Nephron (organoid): Measurements from ENCODE around the gene ABCC12.

Experiments used
- H3K27ac Mint-ChIP-seq, 3 experiments: 2 replicates each; pipeline ENCODE4 v1.8.0; 2020; ENCODE audit warnings: mixed read lengths in 3 of 3, mild to moderate bottlenecking in 2 of 3, moderate library complexity in 1 of 3
- H3K27me3 Mint-ChIP-seq: 2 replicates; pipeline ENCODE4 v1.8.0; 2021; ENCODE audit warnings: low read depth, mild to moderate bottlenecking, moderate library complexity, mixed read lengths
- H3K36me3 Mint-ChIP-seq: 2 replicates; pipeline ENCODE4 v1.8.0; 2020; ENCODE audit warnings: low read depth, mixed read lengths
- H3K4me1 Mint-ChIP-seq: 2 replicates; pipeline ENCODE4 v1.8.0; 2020; ENCODE audit warnings: mixed read lengths
- H3K4me3 Mint-ChIP-seq, 3 experiments: 2 replicates each; pipeline ENCODE4 v1.8.0; 2020; ENCODE audit warnings: mild to moderate bottlenecking in 3 of 3, mixed read lengths in 3 of 3, moderate library complexity in 2 of 3
- H3K9me3 Mint-ChIP-seq: 2 replicates; pipeline ENCODE4 v1.8.0; 2020; ENCODE audit warnings: mixed read lengths
- CTCF ChIP-seq, 3 experiments: fragments of 200-600 bp; sonication (generic); IDR thresholded peaks; one replicate each; pipeline ENCODE4 v1.5.0; 2021; ENCODE audit warnings: antibody characterized with exemption in 3 of 3; ENCODE audit not compliant: unreplicated experiment in 3 of 3

The ABCC12 gene

DNA sequence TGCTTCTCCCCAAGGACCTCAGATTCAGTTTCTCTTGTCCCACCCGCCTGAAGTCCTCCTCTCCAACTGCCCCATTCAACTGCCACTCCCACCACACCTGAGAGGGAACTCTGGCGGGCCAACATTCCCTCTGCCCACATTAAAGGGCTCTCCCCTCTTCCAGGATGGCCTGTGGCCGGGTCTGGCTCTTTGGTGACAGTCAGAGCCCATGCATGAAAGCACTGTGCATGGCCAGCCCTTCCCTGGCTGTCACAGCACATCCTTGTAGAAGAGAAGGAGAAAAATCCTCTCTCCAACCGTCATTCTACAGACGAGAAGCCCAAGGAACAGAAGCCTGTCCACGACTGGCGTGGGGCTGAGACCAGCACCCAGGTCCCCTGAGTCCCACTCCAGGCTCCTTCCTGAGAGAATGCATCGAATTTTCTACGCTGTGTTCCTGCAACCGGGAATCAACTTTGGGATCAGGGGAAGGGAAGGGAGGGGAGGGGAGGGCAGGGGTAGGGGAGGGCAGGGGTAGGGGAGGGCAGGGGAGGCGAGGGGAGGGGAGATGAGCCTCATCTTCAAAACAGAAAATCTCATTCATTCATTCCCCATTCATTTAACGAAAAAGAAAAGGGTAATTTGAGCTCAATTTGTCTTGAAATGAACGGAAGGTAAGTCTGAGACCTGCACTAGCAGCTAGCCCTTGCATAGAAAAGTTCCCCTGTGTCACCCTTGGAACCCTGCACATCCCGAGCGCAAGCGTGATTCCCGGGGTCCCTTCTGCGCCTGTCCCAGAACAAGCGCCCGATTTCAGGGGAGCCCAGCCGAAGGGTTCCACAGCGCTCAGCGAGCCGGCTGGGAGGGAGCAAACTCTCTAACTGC, at the start of gene ABCC12:
Gene ABCC12 (minus strand): TSS at position 68 of the 864 bp plus-strand sequence. CDS start 9,569 bp downstream, outside the sequence.
- Mint-ChIP-seq H3K4me1 (no peaks in the 10 kb centered on the region), H3K4me3 (no peak within 1 kb of the TSS), H3K36me3 (no peaks in the 10 kb centered on the region), H3K27me3 (peaks cover 42% of the 10 kb centered on the region), H3K27ac (no peak within 1 kb of the TSS), H3K9me3 (no peaks in the 10 kb centered on the region)
- no peak for TF ChIP-seq CTCF (IDR thresholded peaks at IDR 0.05; ENCODE audit: unreplicated experiment in 3 of 3)

DNA sequence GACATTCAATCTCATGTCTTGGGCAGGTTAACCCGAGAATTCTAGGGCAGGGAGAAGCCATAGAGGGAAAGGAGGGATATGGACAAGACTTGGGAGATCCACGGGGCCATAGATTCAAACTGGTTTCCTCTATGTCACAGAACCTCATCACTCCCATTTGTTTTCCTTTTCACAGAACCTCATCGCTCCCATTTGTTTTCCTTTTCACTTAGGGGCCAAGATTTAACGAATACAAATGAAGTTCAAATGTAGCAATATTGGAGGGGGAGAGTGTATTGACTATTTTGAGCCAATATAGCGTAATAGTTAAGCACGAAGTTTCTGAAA, 49.0 kb upstream of the ABCC12 start:
- Mint-ChIP-seq H3K36me3 (no peaks in the 10 kb centered on the region), H3K4me1 (no peaks in the 10 kb centered on the region), H3K9me3 (no peaks in the 10 kb centered on the region), H3K4me3 (no peak overlapping the region), H3K27me3 (peaks cover 12% of the 10 kb centered on the region), H3K27ac (no peak overlapping the region)
- TF ChIP-seq CTCF (IDR thresholded peaks at IDR 0.05; ENCODE audit: unreplicated experiment in 3 of 3), result no peak

- Mint-ChIP-seq H3K27me3 (peaks cover 11% of the 10 kb centered on the region), H3K27ac (no peak overlapping the region), H3K36me3 (no peaks in the 10 kb centered on the region), H3K9me3 (no peaks in the 10 kb centered on the region), H3K4me1 (no peaks in the 10 kb centered on the region), H3K4me3 (no peak overlapping the region)
- TF ChIP-seq CTCF (IDR thresholded peaks at IDR 0.05; ENCODE audit: unreplicated experiment in 3 of 3), result no peak
Measured at GRCh38 chr16:48203974-48204824, 48.4 kb upstream of the ABCC12 start.

GRCh38 chr16:48201515-48202201, 45.9 kb upstream of the ABCC12 start:
- no peaks in the 10 kb centered on the region for H3K4me1 Mint-ChIP-seq
- no peak overlapping the region for H3K27ac Mint-ChIP-seq
- no peak overlapping the region for H3K4me3 Mint-ChIP-seq
- peaks cover 7% of the 10 kb centered on the region for H3K9me3 Mint-ChIP-seq
- peaks cover 3% of the 10 kb centered on the region for H3K27me3 Mint-ChIP-seq
- TF ChIP-seq CTCF (IDR thresholded peaks at IDR 0.05; ENCODE audit: unreplicated experiment in 3 of 3), result no peak
- no peaks in the 10 kb centered on the region for H3K36me3 Mint-ChIP-seq

DNA sequence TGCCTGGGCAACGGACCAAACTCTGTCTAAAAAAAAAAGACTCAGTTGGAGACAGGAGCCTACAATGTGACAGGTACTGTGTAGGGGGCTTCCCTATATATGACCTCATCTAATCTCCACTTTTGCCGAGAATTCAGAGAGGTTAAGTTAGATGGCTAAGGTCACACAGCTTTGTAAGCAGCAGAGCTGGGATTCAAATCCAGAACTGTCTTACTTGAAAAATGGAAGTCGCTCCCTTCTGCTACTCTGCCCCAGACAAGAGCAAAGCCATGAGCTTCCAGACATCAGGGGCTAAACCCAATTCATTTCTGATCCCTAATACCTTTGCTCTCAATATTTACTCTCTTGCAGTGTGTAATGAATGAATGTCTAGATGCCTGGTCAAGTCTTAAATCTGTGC, 41.5 kb upstream of the ABCC12 start:
- TF ChIP-seq CTCF (IDR thresholded peaks at IDR 0.05; ENCODE audit: unreplicated experiment in 3 of 3), result no peak
- Mint-ChIP-seq H3K9me3 (peaks cover 7% of the 10 kb centered on the region), H3K4me3 (no peak overlapping the region), H3K27ac (no peak overlapping the region), H3K4me1 (peaks cover 5% of the 10 kb centered on the region), H3K27me3 (no peaks in the 10 kb centered on the region), H3K36me3 (no peaks in the 10 kb centered on the region)
